Astrocyte (in vitro differentiated cells and primary cell): Measurements from ENCODE around the gene TMEM37.

Source experiments
- CTCF ChIP-seq: IDR thresholded peaks from 2 replicates; pipeline ENCODE4 v1.5.1; 2011; ENCODE audit warnings: low read depth, mild to moderate bottlenecking, inconsistent platforms, low read length, moderate library complexity; ENCODE audit not compliant: insufficient read depth
- EZH2 ChIP-seq: IDR thresholded peaks from 2 replicates; pipeline ENCODE4 v1.6.1; 2012; ENCODE audit warnings: mild to moderate bottlenecking, low read length, inconsistent platforms; ENCODE audit not compliant: insufficient read depth

GRCh38 chr2:119485336-119486110, 53.9 kb downstream of the TMEM37 start:
- TF ChIP-seq CTCF: no peak
- TF ChIP-seq EZH2: no peak
